NCI-H2227 (cell line): ENCODE data around the gene RGS2.

Source experiments
- DNase-seq: peaks from one replicate; lab custom pipeline; 2025; ENCODE audit not compliant: unreplicated experiment; lab: John Stamatoyannopoulos, UW

Gene RGS2

GRCh38 chr1:192808518-192809306, at the start of gene RGS2:
Gene RGS2, plus strand, starts transcription at chr1:192809039. Its CDS starts 33 bp downstream, at chr1:192809072.
- DNase-seq = peak; percentile 96

- DNase-seq = no peak
Measured at GRCh38 chr1:192759104-192759503, 49.7 kb upstream of the RGS2 start.

- DNase-seq = no peak
Measured at GRCh38 chr1:192762265-192762664, 46.6 kb upstream of the RGS2 start.

GRCh38 chr1:192763243-192763642, 45.6 kb upstream of the RGS2 start:
- no peak for DNase-seq

- no peak for DNase-seq
Measured at GRCh38 chr1:192763756-192764155, 45.1 kb upstream of the RGS2 start.

- no peak for DNase-seq
Measured at GRCh38 chr1:192764675-192765074, 44.2 kb upstream of the RGS2 start.

- DNase-seq = no peak
Measured at GRCh38 chr1:192766009-192766625, 42.7 kb upstream of the RGS2 start.

- no peak for DNase-seq
Measured at GRCh38 chr1:192766876-192767275, 42.0 kb upstream of the RGS2 start.

GRCh38 chr1:192767798-192768197, 41.0 kb upstream of the RGS2 start:
- DNase-seq = no peak

GRCh38 chr1:192768463-192768862, 40.4 kb upstream of the RGS2 start:
- DNase-seq = no peak

- DNase-seq = no peak
Measured at GRCh38 chr1:192771341-192771740, 37.5 kb upstream of the RGS2 start.

GRCh38 chr1:192775631-192776030, 33.2 kb upstream of the RGS2 start:
- DNase-seq = no peak

- DNase-seq = no peak
Measured at GRCh38 chr1:192776206-192776605, 32.6 kb upstream of the RGS2 start.

GRCh38 chr1:192776998-192777397, 31.8 kb upstream of the RGS2 start:
- no peak for DNase-seq

GRCh38 chr1:192783791-192784190, 25.0 kb upstream of the RGS2 start:
- no peak for DNase-seq

GRCh38 chr1:192784397-192784796, 24.4 kb upstream of the RGS2 start:
- no peak for DNase-seq

- DNase-seq = no peak
Measured at GRCh38 chr1:192786576-192786975, 22.3 kb upstream of the RGS2 start.

GRCh38 chr1:192787914-192788585, 20.8 kb upstream of the RGS2 start:
- DNase-seq = peak; percentile 5

GRCh38 chr1:192789871-192790270, 19.0 kb upstream of the RGS2 start:
- DNase-seq = no peak

- no peak for DNase-seq
Measured at GRCh38 chr1:192792628-192793027, 16.2 kb upstream of the RGS2 start.

GRCh38 chr1:192793983-192794767, 14.7 kb upstream of the RGS2 start:
- DNase-seq = no peak

- no peak for DNase-seq
Measured at GRCh38 chr1:192794768-192795035, 14.1 kb upstream of the RGS2 start.
